ENCODE measurements around the gene DICER1. TPM values are rescaled to one million over a fixed set of nuclear protein-coding genes. Genes with fewer than 3 reads are reported as not detected.

DICER1 gene
- total and polyA plus RNA-seq, 8 donors: 5.7 to 37.8 (median 24.6) TPM

DNA sequence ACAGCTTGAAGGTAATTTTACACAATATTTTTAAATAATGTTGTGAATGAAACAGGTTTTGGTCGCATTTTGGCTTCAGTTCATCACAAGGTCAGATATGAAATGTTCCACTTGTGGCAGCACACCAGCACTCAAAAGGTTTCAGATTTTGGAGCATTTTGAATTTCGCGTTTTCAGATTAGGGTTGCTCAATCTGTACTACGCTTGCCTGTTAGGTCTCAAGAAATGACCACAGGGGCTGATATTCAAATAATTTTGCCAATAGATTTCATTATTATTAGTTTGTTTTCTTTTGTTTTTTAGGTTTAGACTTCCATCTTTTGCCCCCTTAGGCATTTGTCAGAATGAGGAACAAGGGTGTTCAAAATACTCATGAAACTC is 29.8 kb downstream of the DICER1 start:
- WGBS, 2 donors: 39 to 42% methylated on average over 4 of the region's 4 CpGs
- TF ChIP-seq, protein P1, sequence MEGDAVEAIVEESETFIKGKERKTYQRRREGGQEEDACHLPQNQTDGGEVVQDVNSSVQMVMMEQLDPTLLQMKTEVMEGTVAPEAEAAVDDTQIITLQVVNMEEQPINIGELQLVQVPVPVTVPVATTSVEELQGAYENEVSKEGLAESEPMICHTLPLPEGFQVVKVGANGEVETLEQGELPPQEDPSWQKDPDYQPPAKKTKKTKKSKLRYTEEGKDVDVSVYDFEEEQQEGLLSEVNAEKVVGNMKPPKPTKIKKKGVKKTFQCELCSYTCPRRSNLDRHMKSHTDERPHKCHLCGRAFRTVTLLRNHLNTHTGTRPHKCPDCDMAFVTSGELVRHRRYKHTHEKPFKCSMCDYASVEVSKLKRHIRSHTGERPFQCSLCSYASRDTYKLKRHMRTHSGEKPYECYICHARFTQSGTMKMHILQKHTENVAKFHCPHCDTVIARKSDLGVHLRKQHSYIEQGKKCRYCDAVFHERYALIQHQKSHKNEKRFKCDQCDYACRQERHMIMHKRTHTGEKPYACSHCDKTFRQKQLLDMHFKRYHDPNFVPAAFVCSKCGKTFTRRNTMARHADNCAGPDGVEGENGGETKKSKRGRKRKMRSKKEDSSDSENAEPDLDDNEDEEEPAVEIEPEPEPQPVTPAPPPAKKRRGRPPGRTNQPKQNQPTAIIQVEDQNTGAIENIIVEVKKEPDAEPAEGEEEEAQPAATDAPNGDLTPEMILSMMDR (IDR thresholded peaks at IDR 0.05): no peak
- no peak for FAIRE-seq
- intact Hi-C loops (cut with DNase I): no loop called here
- Histone ChIP-seq H3K9me3 (no peaks in the 10 kb centered on the region), H3K27me3 (no peaks in the 10 kb centered on the region), H3K27ac (peak overlapping the region in 2 of 4 donors; percentile 62 to 63), H3K36me3 (peaks cover 0 to 24% (median 9%) of the 10 kb centered on the region in 3 donors), H3K4me3 (no peak overlapping the region), H3K4me1 (peaks cover 15 to 36% (median 33%) of the 10 kb centered on the region in 3 donors)
- DNase-seq: no peak
- ATAC-seq: peak; percentile 17 to 62 (median 46)

DNA sequence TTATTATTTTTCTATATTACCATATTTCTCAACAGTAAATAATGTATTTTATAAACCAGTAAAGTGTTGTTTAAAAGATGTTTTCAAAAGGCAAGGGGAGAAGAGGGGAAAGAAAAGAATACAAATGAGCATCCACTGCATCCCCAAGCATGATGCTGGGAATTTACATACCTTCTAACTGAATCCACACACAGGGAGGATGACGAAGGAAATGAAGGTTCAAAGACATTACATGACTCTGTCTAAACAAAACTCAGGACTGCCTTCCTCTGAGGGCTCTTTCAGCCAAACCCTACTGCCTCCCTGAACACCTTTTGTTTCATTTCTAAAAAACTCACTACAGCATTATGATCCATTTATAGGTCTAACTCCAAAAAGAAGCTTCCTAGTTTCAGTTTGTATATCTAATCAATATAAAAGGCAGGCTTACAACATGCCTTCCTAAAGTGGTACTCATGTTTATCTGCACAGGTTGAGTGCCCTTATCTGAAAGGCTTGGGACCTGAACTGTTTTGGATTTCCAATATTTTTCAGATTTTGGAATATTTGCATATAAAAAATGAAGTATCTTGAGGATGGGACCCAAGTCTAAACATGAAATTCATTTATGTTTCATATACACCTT is 30.3 kb downstream of the DICER1 start:
- peak in 2 of 4 donors; percentile 21 to 26 for ATAC-seq
- intact Hi-C loops (cut with DNase I): no loop called here
- FAIRE-seq: no peak

DNA sequence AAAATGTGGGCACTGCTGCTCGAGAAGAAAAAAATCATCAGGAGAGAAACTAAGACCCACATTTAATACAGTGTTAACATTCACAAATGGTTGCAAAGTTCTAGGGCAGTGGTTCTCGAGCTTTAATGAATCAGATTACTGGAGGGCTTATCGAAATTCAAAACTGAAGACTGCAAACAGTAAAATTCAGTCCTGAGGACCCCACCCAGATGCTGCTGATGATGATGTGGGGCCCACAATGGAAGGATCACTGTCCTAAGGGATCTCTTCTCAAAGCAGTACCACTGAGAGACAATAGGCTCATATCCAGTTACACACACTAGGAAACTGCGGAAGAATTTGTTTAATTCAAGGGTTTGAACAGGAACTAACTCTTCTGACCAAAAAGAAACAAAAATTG is 31.4 kb downstream of the DICER1 start:
- WGBS, 2 donors: 88 to 94% methylated on average over 4 of the region's 4 CpGs
- DNase-seq: no peak
- no peak for FAIRE-seq

More for the DNA sequence above, 30.3 kb downstream of the DICER1 start:
- DNase-seq: no peak
- Histone ChIP-seq H3K4me3 (no peak overlapping the region), H3K36me3 (peaks cover 0 to 24% (median 7%) of the 10 kb centered on the region in 3 donors), H3K27ac (peak overlapping the region in 1 of 4 donors; percentile 62), H3K4me1 (peaks cover 15 to 35% (median 28%) of the 10 kb centered on the region in 3 donors), H3K27me3 (no peaks in the 10 kb centered on the region), H3K9me3 (no peaks in the 10 kb centered on the region)
- WGBS, 2 donors: 79 to 96% methylated on average over 1 of the region's 1 CpG
- TF ChIP-seq, protein P1 (IDR thresholded peaks at IDR 0.05): no peak

DNA sequence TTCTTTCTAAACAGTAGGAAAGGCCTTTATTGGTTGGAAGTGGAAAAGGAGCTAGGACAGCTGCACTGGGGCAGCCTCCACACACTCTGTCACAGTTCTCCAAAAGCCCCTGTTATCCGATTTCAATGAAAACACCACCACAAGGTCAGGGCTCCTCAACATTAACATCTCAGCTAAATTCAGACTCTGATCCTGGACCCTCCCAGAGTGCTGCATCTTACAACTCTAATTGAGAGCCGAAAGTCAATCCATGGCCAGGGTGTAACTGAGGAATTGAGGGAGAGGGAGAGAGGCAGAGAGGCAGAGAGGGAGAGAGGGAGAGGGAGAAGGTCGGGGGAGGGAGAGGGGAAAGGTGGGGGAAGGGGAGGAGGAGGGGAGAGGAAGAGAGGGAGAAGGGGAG is 32.1 kb downstream of the DICER1 start:
- no peaks in the 10 kb centered on the region for H3K27me3 ChIP-seq
- intact Hi-C loops (cut with DNase I): no loop called here
- DNase-seq: no peak
- FAIRE-seq: no peak
- H3K36me3 ChIP-seq: peaks cover 0 to 21% (median 7%) of the 10 kb centered on the region in 3 donors
- no peak for ATAC-seq
- peaks cover 15 to 28% (median 22%) of the 10 kb centered on the region in 3 donors for H3K4me1 ChIP-seq
- H3K4me3 ChIP-seq: no peak overlapping the region
- H3K27ac ChIP-seq: no peak overlapping the region
- H3K9me3 ChIP-seq: no peaks in the 10 kb centered on the region
- WGBS, 2 donors: 84 to 88% methylated on average over 2 to 3 of the region's 3 CpGs
- TF ChIP-seq, protein P1 (IDR thresholded peaks at IDR 0.05): no peak

More for the DNA sequence above, 31.4 kb downstream of the DICER1 start:
- H3K9me3 ChIP-seq: no peaks in the 10 kb centered on the region
- intact Hi-C loops (cut with DNase I): no loop called here
- H3K4me3 ChIP-seq: no peak overlapping the region
- no peaks in the 10 kb centered on the region for H3K27me3 ChIP-seq
- H3K4me1 ChIP-seq: peaks cover 15 to 28% (median 22%) of the 10 kb centered on the region in 3 donors
- TF ChIP-seq, protein P1 (IDR thresholded peaks at IDR 0.05): no peak
- no peak for ATAC-seq
- no peak overlapping the region for H3K27ac ChIP-seq
- H3K36me3 ChIP-seq: peaks cover 0 to 21% (median 7%) of the 10 kb centered on the region in 3 donors
